Endothelial cell of umbilical vein (primary cell): ENCODE measurements around the gene SYTL3. TPM values are rescaled to one million over a fixed set of nuclear protein-coding genes. Genes with fewer than 3 reads are reported as not detected.

Source experiments
- BruUV-seq: library from RNA; stranded (reverse); fragments of 400-500 nt; replicated peaks from 2 replicates; lab custom pipeline; 2021; lab: Mats Ljungman, UMichigan
- CTCF ChIA-PET: fragments of 300-600, 350-600 bp; sonication (Branson Sonifier 250); formaldehyde crosslinking; loops from one replicate; lab custom pipeline; 2021; ENCODE audit warnings: antibody characterized with exemption, inconsistent platforms; lab: Charles Lee
- POLR2A ChIA-PET: fragments of 300-600, 350-600 bp; sonication (Branson Sonifier 250); formaldehyde crosslinking; loops from one replicate; lab custom pipeline; 2021; ENCODE audit warnings: antibody characterized with exemption, inconsistent platforms; lab: Charles Lee
- DNase-seq: peaks from one replicate; pipeline ENCODE4 v3.0.0-alpha.2; 2011; ENCODE audit warnings: low read depth, low spot score
- FAIRE-seq: peaks from 2 replicates; lab custom pipeline; 2011; peaks lifted over from hg19 to GRCh38; lab: Jason Lieb, UNC
- H2AFZ ChIP-seq: 2 replicates; pipeline ENCODE4 v1.6.0; 2012; ENCODE audit warnings: low read depth, low read length, control low read depth, inconsistent platforms
- H3K27ac ChIP-seq: 2 replicates; pipeline ENCODE4 v1.5.1; 2011; ENCODE audit warnings: low read depth, mild to moderate bottlenecking, control low read depth, low read length, moderate library complexity; ENCODE audit not compliant: insufficient read depth
- H3K27me3 ChIP-seq, 2 experiments: 2 replicates each; pipeline versions ENCODE4 v1.6.0 to v1.6.1; 2011; ENCODE audit warnings: low read length in 2 of 2, mixed read lengths in 1 of 2; ENCODE audit not compliant: control insufficient read depth in 2 of 2, insufficient read depth in 2 of 2
- H3K36me3 ChIP-seq, 2 experiments: 2 replicates in 1 of 2; 3 replicates in 1 of 2; pipeline ENCODE4 v1.5.1; 2011; ENCODE audit warnings: low read length in 2 of 2, mild to moderate bottlenecking in 1 of 2, moderate library complexity in 1 of 2; ENCODE audit not compliant: control insufficient read depth in 2 of 2, insufficient read depth in 2 of 2; ENCODE audit errors: extremely low read depth in 1 of 2
- H3K4me1 ChIP-seq: 3 replicates; pipeline ENCODE4 v1.5.1; 2011; ENCODE audit warnings: mild to moderate bottlenecking, low read length; ENCODE audit not compliant: control insufficient read depth, insufficient read depth; ENCODE audit errors: extremely low read depth
- H3K4me2 ChIP-seq: 2 replicates; pipeline ENCODE4 v1.6.1; 2011; ENCODE audit warnings: low read length, control low read depth, mixed read lengths; ENCODE audit not compliant: insufficient read depth
- H3K4me3 ChIP-seq, 3 experiments: fragments of 200-600 bp in 1 of 3; sonication (generic), shearing (Covaris generic) in 1 of 3; replicated peaks in 1 of 3; 2 replicates each; pipeline ENCODE4 v1.5.1; 2011 to 2016; ENCODE audit warnings: control low read depth in 3 of 3, low read length in 3 of 3, mild to moderate bottlenecking in 2 of 3, inconsistent platforms in 1 of 3, low read depth in 1 of 3, moderate library complexity in 1 of 3; ENCODE audit not compliant: insufficient read depth in 1 of 3
- H3K79me2 ChIP-seq: 2 replicates; pipeline ENCODE4 v1.6.0; 2012; ENCODE audit warnings: low read length, inconsistent platforms; ENCODE audit not compliant: control insufficient read depth, insufficient read depth
- H3K9ac ChIP-seq: replicated peaks from 2 replicates; pipeline ENCODE3; 2011; ENCODE audit warnings: low read length, control low read depth; ENCODE audit not compliant: insufficient read depth; ENCODE audit errors: extremely low read depth
- H3K9me1 ChIP-seq: replicated peaks from 3 replicates; pipeline ENCODE4 v1.6.0; 2011; ENCODE audit warnings: mild to moderate bottlenecking, low read length; ENCODE audit not compliant: control insufficient read depth, insufficient read depth; ENCODE audit errors: extremely low read depth
- H3K9me3 ChIP-seq: replicated peaks from 2 replicates; pipeline ENCODE4 v1.5.1; 2012; ENCODE audit warnings: low read length, inconsistent platforms; ENCODE audit not compliant: control insufficient read depth, insufficient read depth
- H4K20me1 ChIP-seq: replicated peaks from 2 replicates; pipeline ENCODE3; 2011; ENCODE audit warnings: mild to moderate bottlenecking, low read length; ENCODE audit not compliant: control insufficient read depth, insufficient read depth; ENCODE audit errors: extremely low read depth
- EZH2 ChIP-seq: IDR thresholded peaks from 2 replicates; pipeline ENCODE4 v1.6.1; 2012; ENCODE audit warnings: borderline replicate concordance, low read depth, mild to moderate bottlenecking, moderate library complexity, low read length, inconsistent platforms; ENCODE audit not compliant: severe bottlenecking
- FOS ChIP-seq: IDR thresholded peaks from 2 replicates; pipeline ENCODE4 v1.6.1; 2011; ENCODE audit warnings: mild to moderate bottlenecking, low read length, moderate library complexity, borderline replicate concordance; ENCODE audit not compliant: insufficient read depth
- GATA2 ChIP-seq: IDR thresholded peaks from 2 replicates; pipeline ENCODE4 v1.7.0; 2011; ENCODE audit warnings: low read depth, mild to moderate bottlenecking, moderate library complexity, mixed read lengths, low read length; ENCODE audit not compliant: insufficient read length, insufficient read depth
- JUN ChIP-seq: IDR thresholded peaks from 2 replicates; pipeline ENCODE4 v1.6.1; 2011; ENCODE audit warnings: borderline replicate concordance, low read depth; ENCODE audit not compliant: insufficient read length, insufficient read depth
- MYC ChIP-seq: IDR thresholded peaks from one replicate; pipeline ENCODE4 v1.6.1; 2011; ENCODE audit warnings: mild to moderate bottlenecking, low read depth, low read length
- POLR2A ChIP-seq: IDR thresholded peaks from 2 replicates; pipeline ENCODE4 v1.6.1; 2012; ENCODE audit warnings: low read depth, mild to moderate bottlenecking, control low read depth, low read length
- POLR2AphosphoS5 ChIP-seq: IDR thresholded peaks from 2 replicates; pipeline ENCODE4 v1.6.1; 2012; ENCODE audit warnings: low read depth, mild to moderate bottlenecking, control low read depth, low read length, moderate library complexity; ENCODE audit not compliant: insufficient read depth
- dilution Hi-C: fragments of 300-500 bp; cut with MboI; formaldehyde crosslinking; loops from one replicate; pipeline ENCODE4 v1.15.0; 2019; ENCODE audit warnings: low sequenced_read_pairs; ENCODE audit not compliant: extremely low pct_ligation_motif_present
- intact Hi-C: fragments of 100-400 bp; cut with micrococcal nuclease; formaldehyde crosslinking; loops from one replicate; pipeline ENCODE4 v1.10.0; 2022
- polyA plus RNA-seq, 4 experiments: library from polyadenylated mRNA; depleted of rRNA in 3 of 4; stranded (reverse) in 3 of 4; unstranded in 1 of 4; fragments of >200 nt; gene quantifications; 2 replicates each; pipeline versions ENCODE4 v1.2.1 to v1.2.3, GENCODE V29; 2011 to 2012; ENCODE audit warnings: missing spikeins in 1 of 4
- total RNA-seq: library from RNA; stranded (reverse); gene quantifications from 2 replicates; pipeline ENCODE4 v1.2.3, GENCODE V29; 2021
- TF ChIP-seq, protein P1 (sequence below): IDR thresholded peaks from 2 replicates; pipeline ENCODE4 v1.6.1; 2011; ENCODE audit not compliant: insufficient read depth, insufficient read length
- TF ChIP-seq, protein P2 (sequence below), 2 donors: IDR thresholded peaks; 1 replicate in 1 of 2; 2 replicates in 1 of 2; pipeline ENCODE4 v1.5.1; 2011; ENCODE audit warnings: low read length in 2 of 2, mild to moderate bottlenecking in 2 of 2, moderate library complexity in 2 of 2, control low read depth in 1 of 2, inconsistent platforms in 1 of 2, low read depth in 1 of 2; ENCODE audit not compliant: insufficient read depth in 1 of 2; ENCODE audit errors: extremely low read depth in 1 of 2

The SYTL3 gene
- total and polyA plus RNA-seq, 2 donors (not counting 3 experiments of a cell fraction or from before 2014, with no cell fraction given): 0.59 to 0.77 TPM

DNA sequence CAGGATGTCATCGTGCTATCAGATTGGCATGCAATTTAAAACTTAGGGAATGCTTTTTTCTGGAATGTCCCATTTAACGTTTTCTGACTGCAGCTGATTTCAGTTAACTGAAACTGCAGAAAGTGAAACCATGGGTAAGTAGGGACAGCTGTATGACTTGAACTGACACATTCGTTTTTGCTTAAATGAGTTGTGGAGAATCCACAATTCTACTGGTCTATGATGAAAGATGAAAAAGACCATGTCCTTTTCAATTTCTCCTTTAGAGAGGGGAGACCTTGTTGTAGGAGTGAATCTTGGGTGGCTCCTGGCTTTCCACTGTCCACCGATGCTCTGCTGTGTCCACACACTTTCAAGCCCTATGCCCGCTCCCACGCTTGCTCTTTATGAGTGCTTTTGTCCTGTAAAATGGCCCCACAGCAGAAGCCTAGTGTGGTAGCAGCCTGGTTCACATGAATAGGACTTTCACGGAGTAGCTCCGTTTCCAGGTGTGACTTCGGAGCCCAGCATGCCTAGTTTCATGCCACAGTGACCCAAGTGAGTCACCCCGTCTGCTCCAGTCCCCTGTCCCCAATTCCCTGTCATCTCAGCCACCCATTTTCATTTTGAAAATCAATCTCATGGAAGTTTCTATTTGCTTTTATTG is 27.2 kb upstream of the SYTL3 start:
- no peak overlapping the region for H3K4me2 ChIP-seq
- peaks cover 2 to 26% of the 10 kb centered on the region in 2 experiments for H3K36me3 ChIP-seq
- H3K79me2 ChIP-seq: no peaks in the 10 kb centered on the region
- no peak overlapping the region for H3K9ac ChIP-seq
- no peak overlapping the region for H3K4me3 ChIP-seq
- FAIRE-seq: no peak
- POLR2A ChIA-PET: no interaction called here
- intact Hi-C loops (no loop called here), dilution Hi-C loops (no loop called here)
- H3K9me3 ChIP-seq: no peaks in the 10 kb centered on the region
- no peaks in the 10 kb centered on the region for H3K4me1 ChIP-seq
- no TSS peak for BruUV-seq
- TF ChIP-seq FOS (no peak), EZH2 (no peak), MYC (no peak), GATA2 (no peak), POLR2AphosphoS5 (no peak), POLR2A (no peak), JUN (no peak)
- TF ChIP-seq, protein P1, sequence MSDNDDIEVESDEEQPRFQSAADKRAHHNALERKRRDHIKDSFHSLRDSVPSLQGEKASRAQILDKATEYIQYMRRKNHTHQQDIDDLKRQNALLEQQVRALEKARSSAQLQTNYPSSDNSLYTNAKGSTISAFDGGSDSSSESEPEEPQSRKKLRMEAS: no peak
- TF ChIP-seq, protein P2, sequence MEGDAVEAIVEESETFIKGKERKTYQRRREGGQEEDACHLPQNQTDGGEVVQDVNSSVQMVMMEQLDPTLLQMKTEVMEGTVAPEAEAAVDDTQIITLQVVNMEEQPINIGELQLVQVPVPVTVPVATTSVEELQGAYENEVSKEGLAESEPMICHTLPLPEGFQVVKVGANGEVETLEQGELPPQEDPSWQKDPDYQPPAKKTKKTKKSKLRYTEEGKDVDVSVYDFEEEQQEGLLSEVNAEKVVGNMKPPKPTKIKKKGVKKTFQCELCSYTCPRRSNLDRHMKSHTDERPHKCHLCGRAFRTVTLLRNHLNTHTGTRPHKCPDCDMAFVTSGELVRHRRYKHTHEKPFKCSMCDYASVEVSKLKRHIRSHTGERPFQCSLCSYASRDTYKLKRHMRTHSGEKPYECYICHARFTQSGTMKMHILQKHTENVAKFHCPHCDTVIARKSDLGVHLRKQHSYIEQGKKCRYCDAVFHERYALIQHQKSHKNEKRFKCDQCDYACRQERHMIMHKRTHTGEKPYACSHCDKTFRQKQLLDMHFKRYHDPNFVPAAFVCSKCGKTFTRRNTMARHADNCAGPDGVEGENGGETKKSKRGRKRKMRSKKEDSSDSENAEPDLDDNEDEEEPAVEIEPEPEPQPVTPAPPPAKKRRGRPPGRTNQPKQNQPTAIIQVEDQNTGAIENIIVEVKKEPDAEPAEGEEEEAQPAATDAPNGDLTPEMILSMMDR (IDR thresholded peaks at IDR 0.05; ENCODE audit: extremely low read depth in 1 of 2, insufficient read depth in 1 of 2, low read depth in 1 of 2, low read length in 2 of 2): no peak
- H2AFZ ChIP-seq: no peak overlapping the region
- no peak overlapping the region for H3K27ac ChIP-seq
- H3K27me3 ChIP-seq: no peaks in the 10 kb centered on the region
- H4K20me1 ChIP-seq: no peaks in the 10 kb centered on the region
- CTCF ChIA-PET: no interaction called here
- H3K9me1 ChIP-seq: no peaks in the 10 kb centered on the region
- no peak for DNase-seq
